ENCODE measurements around the gene CFAP97D2. TPM values are rescaled to one million over a fixed set of nuclear protein-coding genes. Genes with fewer than 3 reads are reported as not detected.

The CFAP97D2 gene
- total RNA-seq, 1 experiment from 2014 or later: not detected

DNA sequence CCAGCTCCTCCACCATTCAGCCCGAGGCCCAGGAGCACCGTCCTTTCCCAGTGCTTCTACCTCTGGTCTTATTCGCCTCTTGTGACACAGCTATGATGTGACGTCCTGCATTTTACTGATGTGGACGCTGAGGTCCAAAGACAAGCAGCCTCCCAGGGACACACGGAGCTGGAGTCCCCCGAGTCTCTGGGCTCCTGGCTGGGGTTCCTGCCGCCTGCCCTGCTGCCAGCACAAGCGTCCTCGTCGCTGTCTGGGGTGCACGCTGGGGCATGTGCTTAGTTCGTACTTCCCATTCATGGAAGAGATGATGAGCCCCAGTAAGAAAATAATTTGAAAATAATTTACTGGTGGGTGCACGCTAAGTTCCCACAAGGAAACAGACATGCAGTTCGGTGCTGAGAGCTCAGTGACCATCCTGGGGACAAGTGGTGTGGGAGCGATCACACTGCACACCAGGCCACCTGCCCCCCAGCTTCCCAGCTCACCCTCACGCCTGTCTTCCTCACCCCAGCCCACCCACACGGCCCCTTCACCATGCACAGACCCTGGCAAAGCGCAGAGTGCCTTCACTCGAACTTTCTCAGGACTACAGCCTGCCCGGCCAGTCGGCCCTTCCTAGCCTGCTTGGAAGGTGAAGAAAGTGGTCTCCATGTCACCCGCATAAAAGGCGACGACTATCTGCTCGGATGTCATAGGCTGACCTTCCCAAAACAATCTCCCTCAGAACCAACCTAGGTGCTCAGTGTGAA is 14.2 kb upstream of the CFAP97D2 start:
- CTCF ChIA-PET: no interaction called here

DNA sequence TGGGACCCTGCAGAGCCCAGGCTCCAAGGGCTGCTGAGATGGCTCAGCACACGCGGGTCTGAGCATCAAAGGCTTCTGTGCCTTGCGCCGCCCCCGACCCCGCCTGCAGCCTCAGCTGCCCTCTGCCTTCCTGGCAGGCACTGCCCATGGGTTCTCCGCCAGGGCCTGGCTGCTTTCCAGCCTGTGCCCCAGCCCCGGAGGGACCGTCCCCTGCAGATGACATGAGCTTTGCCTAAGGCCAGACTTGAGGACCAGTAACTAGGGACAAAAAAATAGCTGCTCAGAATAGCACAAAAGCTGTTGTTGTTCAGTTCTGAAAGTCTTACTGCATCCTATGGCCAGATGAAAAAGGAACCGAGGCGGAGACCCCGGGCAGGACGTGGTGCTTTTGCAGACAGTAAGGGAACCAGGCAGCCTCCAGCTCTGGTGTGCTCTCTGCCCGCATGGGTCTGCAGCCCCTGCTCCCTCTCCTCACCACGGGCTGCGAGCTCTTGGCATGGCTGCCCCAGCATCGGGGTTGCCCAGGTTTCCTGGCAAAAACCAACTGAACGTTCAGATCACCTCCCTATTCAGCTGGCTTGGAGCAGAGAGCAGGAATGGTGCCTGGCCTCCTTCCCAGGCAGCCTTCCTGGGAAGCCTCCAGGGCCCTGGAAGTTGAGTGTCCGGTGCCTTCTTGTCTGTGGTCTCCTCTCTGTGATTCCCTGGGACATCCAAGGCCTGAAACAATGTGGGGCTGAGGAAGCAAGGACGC is 12.5 kb upstream of the CFAP97D2 start:
- Histone ChIP-seq H3K4me1 (0 out of 2 replicates have a peak, but pooled peaks cover 3% of the 10 kb centered on the region), H3K27me3 (replicated peaks; ENCODE audit: control insufficient read depth, insufficient read depth, low read length) (no peaks in the 10 kb centered on the region), H3K4me3 (ENCODE audit: low read depth, low read length) (no peak overlapping the region), H3K36me3 (ENCODE audit: control insufficient read depth, insufficient read depth, low read length) (no peaks in the 10 kb centered on the region), H3K9me3 (peaks cover 2% of the 10 kb centered on the region; the same call in 1 of the 2 replicates)
- ChIA-PET POLR2A (no interaction called here), CTCF (no interaction called here)
- no TSS peak for BruUV-seq (replicated peaks)
- no peak for TF ChIP-seq CTCF (IDR thresholded peaks at IDR 0.05; ENCODE audit: insufficient read depth in 1 of 2, low read depth in 1 of 2, low read length in 1 of 2, severe bottlenecking in 1 of 2, unreplicated experiment in 1 of 2)
- Mint-ChIP-seq H3K4me3 (ENCODE audit: unreplicated experiment) (no peak overlapping the region), H3K27me3 (ENCODE audit: insufficient read depth, unreplicated experiment) (peaks cover 11% of the 10 kb centered on the region), H3K36me3 (ENCODE audit: insufficient read depth, unreplicated experiment) (no peaks in the 10 kb centered on the region), H3K4me1 (ENCODE audit: low read depth, unreplicated experiment) (no peaks in the 10 kb centered on the region), H3K9me3 (ENCODE audit: unreplicated experiment) (peaks cover 6% of the 10 kb centered on the region), H3K27ac (ENCODE audit: unreplicated experiment) (no peak overlapping the region)
- DNase-seq: no peak
- intact Hi-C loops (cut with micrococcal nuclease; ENCODE audit: unreplicated experiment): no loop called here

More for the DNA sequence above, 14.2 kb upstream of the CFAP97D2 start:
- POLR2A ChIA-PET: no interaction called here
- H3K36me3 ChIP-seq (ENCODE audit: control insufficient read depth, insufficient read depth, low read length): no peaks in the 10 kb centered on the region
- H3K4me3 Mint-ChIP-seq (ENCODE audit: unreplicated experiment): no peak overlapping the region
- no peaks in the 10 kb centered on the region for H3K9me3 ChIP-seq
- no peaks in the 10 kb centered on the region for H3K9me3 Mint-ChIP-seq (ENCODE audit: unreplicated experiment)
- no peak overlapping the region for H3K4me3 ChIP-seq (ENCODE audit: low read depth, low read length)
- no peaks in the 10 kb centered on the region for H3K27me3 ChIP-seq (replicated peaks; ENCODE audit: control insufficient read depth, insufficient read depth, low read length)
- intact Hi-C loops (cut with micrococcal nuclease; ENCODE audit: unreplicated experiment): no loop called here
- no peak overlapping the region for H3K27ac Mint-ChIP-seq (ENCODE audit: unreplicated experiment)
- no peak for DNase-seq
- no peaks in the 10 kb centered on the region for H3K36me3 Mint-ChIP-seq (ENCODE audit: insufficient read depth, unreplicated experiment)
- BruUV-seq (replicated peaks): no TSS peak
- no peak for TF ChIP-seq CTCF (IDR thresholded peaks at IDR 0.05; ENCODE audit: insufficient read depth in 1 of 2, low read depth in 1 of 2, low read length in 1 of 2, severe bottlenecking in 1 of 2, unreplicated experiment in 1 of 2)
- peaks cover 11% of the 10 kb centered on the region for H3K27me3 Mint-ChIP-seq (ENCODE audit: insufficient read depth, unreplicated experiment)
- H3K4me1 Mint-ChIP-seq (ENCODE audit: low read depth, unreplicated experiment): no peaks in the 10 kb centered on the region
- 0 out of 2 replicates have a peak, but pooled peaks cover 3% of the 10 kb centered on the region for H3K4me1 ChIP-seq

DNA sequence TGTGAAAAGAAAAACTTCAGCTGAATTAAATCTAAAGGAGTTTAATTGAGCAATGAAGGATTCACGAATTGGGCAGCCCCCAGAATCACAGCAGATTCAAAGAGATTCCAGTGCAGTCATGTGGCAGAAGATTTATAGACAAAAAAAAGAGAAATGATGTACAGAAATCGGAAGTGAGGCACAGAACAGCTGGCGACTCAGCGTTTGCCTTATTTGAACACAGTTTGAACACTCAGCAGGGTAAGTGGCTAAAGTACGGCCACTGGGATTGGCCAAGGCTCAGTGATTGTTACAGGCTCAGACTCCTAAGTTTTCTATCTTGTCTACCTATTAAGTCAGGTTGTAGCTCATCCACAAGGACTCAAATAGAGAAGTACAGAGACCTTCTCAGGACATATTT is 11.6 kb upstream of the CFAP97D2 start:
- Histone ChIP-seq H3K4me1 (0 out of 2 replicates have a peak, but pooled peaks cover under 1% of the 10 kb centered on the region), H3K4me3 (ENCODE audit: low read depth, low read length) (no peak overlapping the region), H3K36me3 (ENCODE audit: control insufficient read depth, insufficient read depth, low read length) (no peaks in the 10 kb centered on the region), H3K27me3 (replicated peaks; ENCODE audit: control insufficient read depth, insufficient read depth, low read length) (no peaks in the 10 kb centered on the region), H3K9me3 (peaks cover 5% of the 10 kb centered on the region; the same call in 1 of the 2 replicates)
- no TSS peak for BruUV-seq (replicated peaks)
- Mint-ChIP-seq H3K36me3 (ENCODE audit: insufficient read depth, unreplicated experiment) (no peaks in the 10 kb centered on the region), H3K4me1 (ENCODE audit: low read depth, unreplicated experiment) (no peaks in the 10 kb centered on the region), H3K4me3 (ENCODE audit: unreplicated experiment) (no peak overlapping the region), H3K27me3 (ENCODE audit: insufficient read depth, unreplicated experiment) (peaks cover 9% of the 10 kb centered on the region), H3K27ac (ENCODE audit: unreplicated experiment) (no peak overlapping the region), H3K9me3 (ENCODE audit: unreplicated experiment) (peaks cover 9% of the 10 kb centered on the region)
- TF ChIP-seq CTCF (IDR thresholded peaks at IDR 0.05; ENCODE audit: insufficient read depth in 1 of 2, low read depth in 1 of 2, low read length in 1 of 2, severe bottlenecking in 1 of 2, unreplicated experiment in 1 of 2): no peak
- no peak for DNase-seq
- intact Hi-C loops (cut with micrococcal nuclease; ENCODE audit: unreplicated experiment): no loop called here
- ChIA-PET POLR2A (no interaction called here), CTCF (no interaction called here)
